AG09319 (cell line): ENCODE measurements around the gene UBE2C.
"Not testable (repeated sequence)": the region's sequence is repeated elsewhere in the genome, so short reads cannot be mapped to it uniquely, and the experiment has no call there.

Source experiments
- DNase-seq: peaks from one replicate; pipeline ENCODE4 v3.0.0-alpha.2; 2010; ENCODE audit warnings: low read depth; ENCODE audit errors: extremely low read depth
- TF ChIP-seq, protein P1 (sequence below): IDR thresholded peaks from 2 replicates; pipeline ENCODE4 v1.5.1; 2011; ENCODE audit warnings: low read depth, mild to moderate bottlenecking, inconsistent platforms, low read length, moderate library complexity

UBE2C gene

GRCh38 chr20:45812157-45813005 is at the start of gene UBE2C:
UBE2C (plus strand) TSS chr20:45812644; CDS start chr20:45812696, 52 bp downstream.
- peak; percentile 99 for DNase-seq
- TF ChIP-seq, protein P1, sequence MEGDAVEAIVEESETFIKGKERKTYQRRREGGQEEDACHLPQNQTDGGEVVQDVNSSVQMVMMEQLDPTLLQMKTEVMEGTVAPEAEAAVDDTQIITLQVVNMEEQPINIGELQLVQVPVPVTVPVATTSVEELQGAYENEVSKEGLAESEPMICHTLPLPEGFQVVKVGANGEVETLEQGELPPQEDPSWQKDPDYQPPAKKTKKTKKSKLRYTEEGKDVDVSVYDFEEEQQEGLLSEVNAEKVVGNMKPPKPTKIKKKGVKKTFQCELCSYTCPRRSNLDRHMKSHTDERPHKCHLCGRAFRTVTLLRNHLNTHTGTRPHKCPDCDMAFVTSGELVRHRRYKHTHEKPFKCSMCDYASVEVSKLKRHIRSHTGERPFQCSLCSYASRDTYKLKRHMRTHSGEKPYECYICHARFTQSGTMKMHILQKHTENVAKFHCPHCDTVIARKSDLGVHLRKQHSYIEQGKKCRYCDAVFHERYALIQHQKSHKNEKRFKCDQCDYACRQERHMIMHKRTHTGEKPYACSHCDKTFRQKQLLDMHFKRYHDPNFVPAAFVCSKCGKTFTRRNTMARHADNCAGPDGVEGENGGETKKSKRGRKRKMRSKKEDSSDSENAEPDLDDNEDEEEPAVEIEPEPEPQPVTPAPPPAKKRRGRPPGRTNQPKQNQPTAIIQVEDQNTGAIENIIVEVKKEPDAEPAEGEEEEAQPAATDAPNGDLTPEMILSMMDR: no peak

- DNase-seq: not testable (repeated sequence)
Measured at GRCh38 chr20:45764618-45765282, 47.7 kb upstream of the UBE2C start.

- DNase-seq: no peak
- TF ChIP-seq, protein P1: no peak
Measured at GRCh38 chr20:45765307-45765875, 47.1 kb upstream of the UBE2C start.

DNA sequence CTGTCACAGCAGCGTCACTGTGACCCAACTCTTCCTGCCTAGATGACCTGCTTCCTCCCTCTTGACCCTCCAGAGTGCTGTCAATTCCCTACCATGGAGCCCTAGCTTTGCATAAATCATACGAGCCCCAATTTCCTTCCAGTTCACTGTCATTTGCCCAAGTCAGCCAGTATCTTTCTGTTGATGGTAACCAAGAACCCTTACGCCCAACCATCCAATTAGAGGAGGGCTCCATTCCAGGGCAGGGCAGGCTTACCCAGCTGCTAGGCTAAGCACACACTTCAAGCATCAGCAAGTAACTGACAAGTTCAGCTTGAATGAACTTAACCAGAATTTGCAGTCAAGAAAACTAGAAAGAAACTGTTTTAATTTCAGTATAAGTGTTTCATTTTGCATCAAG is 46.5 kb upstream of the UBE2C start:
- TF ChIP-seq, protein P1: no peak
- no peak for DNase-seq

DNA sequence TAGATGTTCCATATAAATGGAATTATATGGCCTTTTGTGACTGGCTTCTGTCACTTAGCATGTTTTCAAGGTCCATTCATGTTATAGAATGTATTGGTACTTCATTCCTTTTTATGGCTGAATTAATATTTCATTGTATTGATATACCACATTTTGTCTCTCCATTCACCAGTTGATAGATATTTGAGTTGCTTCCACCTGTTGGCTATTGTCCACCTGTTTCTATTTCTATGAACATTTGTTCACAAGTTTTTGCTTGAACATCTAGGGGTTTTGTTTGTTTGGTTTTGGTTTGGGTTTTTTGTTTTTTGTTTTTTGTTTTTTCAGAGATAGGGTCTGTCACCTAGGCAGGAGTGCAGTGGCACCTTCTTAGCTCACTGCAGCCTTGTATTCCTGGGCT is 44.0 kb upstream of the UBE2C start:
- TF ChIP-seq, protein P1: no peak
- no peak for DNase-seq

DNA sequence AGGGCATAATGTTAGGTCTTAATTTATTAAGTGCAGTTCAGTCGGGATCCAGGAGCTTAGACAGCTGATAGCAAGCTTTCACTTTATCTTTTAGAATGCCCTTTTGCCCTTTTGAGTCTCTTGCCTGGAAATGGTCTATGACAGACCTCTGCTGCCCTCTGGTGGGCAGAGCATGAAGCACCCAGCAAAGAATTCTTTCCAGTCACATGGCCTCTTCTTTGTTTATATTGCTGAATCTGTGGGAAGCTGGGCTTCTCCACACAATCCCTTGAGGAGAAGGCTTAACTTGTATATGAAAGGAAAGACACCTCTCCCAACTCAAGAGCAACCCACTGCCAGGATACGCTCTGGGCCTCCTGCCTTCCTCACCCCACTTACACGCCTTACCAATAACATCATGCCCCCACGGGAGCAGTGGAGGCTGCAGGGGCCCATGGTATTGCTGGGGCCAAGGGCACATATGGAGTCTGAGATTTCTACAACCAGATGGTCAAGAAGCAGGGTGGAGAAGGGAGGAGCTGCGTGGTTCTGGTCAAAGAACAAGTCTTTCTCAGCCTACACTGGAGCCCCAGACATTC is 41.2 kb upstream of the UBE2C start:
- peak; percentile 61 for DNase-seq
- TF ChIP-seq, protein P1: peak; percentile 94

DNA sequence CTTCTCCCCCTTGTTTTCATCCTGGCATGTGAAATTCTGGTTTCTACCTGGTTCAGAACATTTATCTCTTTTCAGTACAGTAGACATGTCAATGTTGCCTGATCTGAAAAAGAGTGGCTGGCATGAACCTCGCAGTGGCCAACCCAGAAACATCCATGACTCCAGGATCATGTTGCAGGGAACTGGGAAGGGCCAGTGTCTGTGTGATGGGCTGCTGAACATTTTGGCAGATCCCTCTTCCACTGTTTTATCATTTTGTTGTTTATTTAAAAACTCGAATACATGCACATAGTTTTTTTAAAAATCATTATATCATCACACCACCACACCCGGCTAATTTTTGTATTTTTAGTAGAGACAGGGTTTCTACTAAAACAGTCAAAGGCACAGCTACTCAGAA is 39.8 kb upstream of the UBE2C start:
- TF ChIP-seq, protein P1: no peak
- DNase-seq: no peak
